Left ventricle myocardium superior (tissue), 1 donor: ENCODE data around the gene MRPL50. TPM values are rescaled to one million over a fixed set of nuclear protein-coding genes. Genes with fewer than 3 reads are reported as not detected.

ENCODE experiments used
- ATAC-seq: fragments of 200-7000 bp; cut with Tn5 transposase; one replicate; pipeline ENCODE4 v1.9.1; 2020; ENCODE audit warnings: mild to moderate bottlenecking, moderate library complexity
- DNase-seq: peaks from one replicate; pipeline ENCODE4 v3.0.0-alpha.2; 2020
- intact Hi-C: fragments of 100-400 bp; cut with micrococcal nuclease; formaldehyde crosslinking; loops from one replicate; pipeline ENCODE4 v1.11.0; 2022
- total RNA-seq: library from RNA; stranded (reverse); fragmentation: NEBNext Ultra II Directional; extraction: Animal tissue kit (Norgen Biotek cat#: 25700); gene quantifications from one replicate; pipeline ENCODE4 v1.2.1, GENCODE V29; 2021
- donor health status: DM: no; HTN: yes; CAD: no; lungs with severe emphysema.

MRPL50 gene
- total RNA-seq, 1 donor from 2014 or later = 18.2 TPM

DNA sequence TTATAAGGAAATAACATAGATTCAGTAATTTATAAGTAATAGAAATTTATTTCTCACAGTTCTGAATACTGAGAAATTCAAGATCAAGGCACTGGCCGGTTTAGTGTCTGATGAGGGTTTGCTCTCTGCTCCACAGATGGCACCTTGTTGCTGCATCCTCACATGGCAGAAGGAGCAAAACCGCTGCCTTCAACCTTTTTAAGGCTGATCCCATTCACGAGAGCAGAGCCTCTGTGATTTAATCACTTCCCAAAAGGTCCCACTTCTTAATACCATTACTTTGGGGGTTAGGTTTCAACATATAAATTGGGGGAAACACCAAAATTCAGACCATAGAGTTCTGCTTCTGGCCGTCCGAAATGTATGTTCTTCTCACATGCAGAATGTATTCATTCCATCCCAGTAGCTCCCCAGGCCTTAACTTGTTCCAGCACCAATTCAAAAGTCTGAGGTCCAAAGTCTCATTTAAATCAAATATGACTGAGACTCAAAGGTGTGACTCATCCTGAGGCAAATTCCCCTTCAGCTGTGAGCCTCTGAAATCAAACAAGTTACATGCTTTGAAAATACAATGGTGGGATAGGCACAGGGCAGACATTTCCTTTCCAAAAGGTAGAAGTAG, 44.2 kb downstream of the MRPL50 start:
- ATAC-seq (no peak), DNase-seq (no peak)
- intact Hi-C loops = no loop called here

DNA sequence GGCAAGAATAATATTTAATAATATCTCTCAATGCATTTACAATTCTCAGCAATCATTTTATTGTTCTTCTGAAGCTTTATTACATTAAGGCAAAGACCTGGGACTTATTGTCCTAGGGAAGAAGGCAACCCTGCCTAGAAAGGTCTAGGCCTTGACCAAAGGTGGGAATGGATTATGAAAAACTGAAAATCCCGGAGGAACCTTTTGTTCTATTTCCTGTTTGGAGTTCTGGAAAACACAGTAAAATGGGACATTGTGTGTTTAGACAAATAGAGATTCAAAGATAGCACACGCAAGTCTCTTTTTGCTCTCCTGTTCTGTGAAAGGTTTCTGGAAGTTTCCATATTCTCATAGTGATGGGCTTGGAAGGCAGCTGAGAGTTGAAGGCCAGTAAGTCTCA, 44.7 kb downstream of the MRPL50 start:
- no peak for DNase-seq
- intact Hi-C loops = no loop called here
- no peak for ATAC-seq

DNA sequence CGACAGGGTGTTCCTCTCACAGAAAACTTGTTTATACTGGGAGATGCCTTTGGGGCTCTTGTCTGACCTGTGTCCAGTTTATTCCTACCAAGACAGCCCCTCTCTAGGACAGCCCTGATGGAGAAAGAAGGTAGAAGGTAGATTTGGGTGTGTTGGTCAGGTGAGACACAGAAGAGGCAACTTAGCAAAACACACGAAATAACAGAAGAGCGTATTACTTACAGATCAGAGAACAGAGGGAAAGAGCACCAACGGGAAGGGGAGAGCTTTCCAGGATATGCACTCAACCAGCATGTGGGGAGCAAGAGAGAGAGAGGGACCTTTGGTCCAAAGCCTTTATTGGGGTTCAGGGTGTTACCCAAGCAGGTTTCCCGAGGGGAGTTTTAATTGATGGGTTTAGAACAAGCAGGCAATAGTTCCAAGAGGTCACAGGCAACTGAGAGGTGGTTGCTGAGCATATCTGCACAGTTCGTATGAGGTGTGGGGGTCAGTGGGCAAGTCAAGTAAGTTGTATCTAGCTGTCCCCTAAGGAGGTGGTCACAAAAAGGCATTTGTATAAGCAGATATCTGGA, 45.4 kb downstream of the MRPL50 start:
- intact Hi-C loops = no loop called here
- DNase-seq = no peak
- ATAC-seq = no peak

DNA sequence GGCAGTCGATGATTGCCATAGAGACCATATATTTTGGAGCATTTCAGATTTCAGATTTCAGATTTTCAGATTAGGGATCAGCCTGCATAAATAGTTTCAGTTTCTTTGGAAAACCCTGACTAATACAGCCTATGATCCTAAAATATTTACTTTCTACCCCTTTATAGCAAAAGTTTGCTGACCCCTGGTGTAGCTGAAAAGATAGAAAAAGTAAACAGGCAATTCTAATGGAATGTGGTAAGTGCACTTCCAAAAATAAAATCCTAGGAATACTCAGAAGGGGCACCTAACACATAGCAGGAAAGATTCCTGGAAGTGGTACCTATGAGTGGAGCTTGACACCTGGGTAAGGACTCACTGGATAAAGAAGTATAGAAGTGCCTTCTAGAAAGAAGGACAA, 48.1 kb downstream of the MRPL50 start:
- DNase-seq (no peak), ATAC-seq (no peak)
- intact Hi-C loops = no loop called here

DNA sequence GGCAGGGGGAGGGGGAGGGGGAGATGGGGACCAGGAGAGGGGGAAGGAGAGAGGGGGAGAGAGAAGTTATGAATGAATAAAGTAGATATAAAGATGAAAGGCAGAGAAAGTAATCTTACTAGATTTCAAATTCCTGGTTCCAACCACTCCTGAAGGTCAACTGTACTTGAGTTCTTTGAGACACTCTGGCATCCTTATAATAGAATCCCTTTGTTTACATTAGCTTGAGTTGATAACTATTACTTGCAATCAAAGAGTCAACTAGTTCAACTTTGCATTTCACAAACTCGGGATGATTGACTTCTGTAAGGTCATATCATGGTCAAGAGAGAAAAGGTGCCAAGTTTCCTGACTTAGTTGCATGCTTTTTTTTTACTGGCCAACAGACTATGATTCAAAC, 55.8 kb downstream of the MRPL50 start:
- DNase-seq = no peak
- intact Hi-C loops = no loop called here
- no peak for ATAC-seq

DNA sequence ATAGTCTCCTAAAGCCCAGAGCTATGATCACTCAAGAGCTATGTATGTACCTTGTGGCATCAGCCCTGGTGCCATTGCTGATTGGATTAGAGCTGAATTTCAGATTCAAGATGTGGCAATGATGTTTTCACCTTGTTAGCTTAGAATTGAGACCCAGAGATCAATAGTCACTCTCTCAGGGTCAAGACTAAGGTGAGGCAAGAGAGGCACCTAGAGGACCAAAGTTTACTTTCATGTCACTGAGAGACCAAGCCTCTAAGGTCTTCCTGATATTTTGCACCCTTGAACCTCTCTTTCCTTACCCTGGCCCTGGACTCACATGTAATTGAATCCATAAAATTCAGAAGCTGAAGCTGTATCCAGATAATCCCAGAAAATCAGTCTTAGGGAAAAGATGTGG, 56.5 kb downstream of the MRPL50 start:
- intact Hi-C loops = no loop called here
- DNase-seq (no peak), ATAC-seq (no peak)

Other genes with a start within 250 kb of the MRPL50 start
- not detected for gene BAAT, start 13.6 kb downstream of the MRPL50 start, total RNA-seq
- 17.5 TPM for gene ZNF189, start 233 bp upstream of the MRPL50 start, total RNA-seq
- gene ALDOB, start 37.2 kb upstream of the MRPL50 start, total RNA-seq = 0.35 TPM
- gene RNF20, start 135.2 kb upstream of the MRPL50 start, total RNA-seq = 53.7 TPM
- not detected for gene PPP3R2, start 196.4 kb upstream of the MRPL50 start, total RNA-seq